AG08396 (cell line): ENCODE results near the gene GMPS.
A peak's percentile ranks its signal among the peaks of the same experiment; 100 is the strongest.
"Not testable (repeated sequence)": the region's sequence is repeated elsewhere in the genome, so short reads cannot be mapped to it uniquely, and the experiment has no call there.

ENCODE experiments used
- DNase-seq: peaks from one replicate; pipeline ENCODE4 v3.0.0; 2012; ENCODE audit warnings: low spot score, mixed read lengths

The GMPS gene

DNA sequence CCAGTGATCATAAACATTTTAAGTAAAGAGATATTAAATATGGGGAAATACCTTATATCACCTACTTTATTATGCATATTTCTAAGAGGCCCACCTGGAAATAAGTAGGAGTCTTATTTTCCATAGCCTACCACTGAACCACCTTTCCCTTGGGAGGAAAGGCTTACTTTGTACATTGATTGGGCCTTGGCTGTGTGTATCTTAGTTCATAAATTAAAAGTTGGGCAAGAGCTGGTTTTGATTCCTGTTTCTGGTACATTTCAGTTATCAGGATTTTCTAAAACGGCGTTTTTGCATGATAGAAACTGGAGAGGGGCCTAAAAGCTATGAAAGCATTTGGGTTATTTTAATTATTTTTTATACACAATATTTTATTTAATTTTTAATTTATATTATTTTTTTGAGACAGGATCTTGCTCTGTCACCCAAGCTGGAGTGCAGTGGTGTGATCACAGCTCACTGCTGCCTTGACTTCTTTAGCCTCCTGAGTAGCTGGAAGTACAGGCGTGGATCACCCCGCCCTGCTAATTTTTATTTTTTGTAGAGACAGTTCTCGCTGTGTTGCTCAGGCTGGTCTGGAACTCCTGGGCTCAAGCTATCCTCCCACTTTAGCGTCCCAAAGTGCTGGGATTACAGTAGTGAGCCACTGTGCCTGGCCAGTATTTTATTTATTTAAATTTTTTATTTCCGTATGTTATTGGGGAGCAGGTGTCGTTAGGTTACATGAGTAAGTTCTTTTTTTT is 2.6 kb downstream of the GMPS start:
- no peak for DNase-seq

DNA sequence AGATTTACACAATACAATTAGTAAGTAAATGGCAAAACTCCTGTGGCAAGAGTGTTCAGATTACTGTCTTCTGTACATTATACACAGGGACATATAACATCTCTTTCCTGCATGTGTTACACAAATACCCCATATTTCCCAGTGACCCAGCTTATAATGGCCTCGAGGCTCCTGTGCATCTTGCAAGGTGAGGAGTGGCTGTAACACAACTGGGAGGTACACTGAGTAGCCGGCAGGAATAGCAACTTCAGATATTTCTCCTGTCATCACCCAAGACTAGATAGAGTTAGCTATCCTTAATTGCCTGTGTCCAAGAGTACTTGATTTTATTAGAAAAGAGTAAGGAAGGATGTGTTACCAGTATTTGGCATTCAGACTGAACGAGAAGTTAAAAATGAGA is 5.6 kb downstream of the GMPS start:
- DNase-seq, result no peak

DNA sequence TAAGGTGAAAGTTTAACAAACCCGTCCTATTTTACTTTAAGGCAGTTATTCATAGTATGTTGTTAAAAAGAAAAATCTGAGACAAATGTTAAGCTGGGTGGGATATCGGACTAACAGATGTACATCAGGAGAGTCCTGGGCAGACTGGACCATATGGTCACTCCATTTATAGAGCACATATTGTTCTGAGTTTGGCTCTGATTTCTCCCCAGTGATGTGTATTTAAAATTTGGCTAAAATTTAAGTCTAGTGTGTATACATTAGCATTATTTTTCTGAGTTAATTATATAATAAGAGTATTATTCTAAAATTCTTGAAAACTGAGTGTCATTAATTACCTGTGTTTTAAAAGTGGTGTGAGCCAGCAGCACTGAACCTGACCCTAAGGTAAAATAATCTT is 6.1 kb downstream of the GMPS start:
- DNase-seq, result no peak

DNA sequence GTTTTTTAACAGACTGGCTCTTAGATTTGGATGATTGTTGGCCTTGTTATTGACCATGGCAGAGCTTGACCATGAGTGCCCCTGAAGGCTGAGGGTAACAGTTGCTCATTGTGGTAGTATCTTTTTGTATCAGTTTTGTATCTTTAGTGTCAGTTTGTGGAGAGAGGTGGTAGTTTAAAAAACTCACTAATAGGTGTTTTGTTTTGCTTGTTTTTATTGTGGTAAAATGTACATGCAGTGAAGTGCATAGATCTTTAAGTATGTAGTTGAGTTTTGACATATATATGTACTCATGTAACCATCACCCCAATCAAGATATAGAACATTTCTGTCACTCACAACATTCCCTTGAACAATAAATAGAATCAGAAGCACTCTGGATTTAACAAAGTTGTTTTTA is 9.8 kb downstream of the GMPS start:
- no peak for DNase-seq

DNA sequence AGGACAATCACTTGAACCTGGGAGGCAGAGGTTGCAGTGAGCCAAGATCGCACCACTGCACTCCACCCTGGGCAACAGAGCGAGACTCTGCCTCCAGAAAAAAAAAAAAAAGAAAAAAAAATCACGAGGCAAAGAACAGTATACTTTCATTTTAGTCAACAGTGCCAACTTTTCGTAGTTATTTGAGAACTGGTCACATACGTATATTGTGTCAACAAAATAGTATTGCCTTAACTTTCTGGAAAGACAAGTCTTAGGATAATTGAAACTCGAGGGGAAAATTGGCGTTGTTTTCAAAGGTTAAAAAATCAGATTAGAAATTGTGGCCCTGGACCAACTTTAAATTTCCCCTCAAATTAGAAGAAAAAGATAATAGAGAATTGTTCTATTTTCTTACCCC is 13.8 kb downstream of the GMPS start:
- no peak for DNase-seq

DNA sequence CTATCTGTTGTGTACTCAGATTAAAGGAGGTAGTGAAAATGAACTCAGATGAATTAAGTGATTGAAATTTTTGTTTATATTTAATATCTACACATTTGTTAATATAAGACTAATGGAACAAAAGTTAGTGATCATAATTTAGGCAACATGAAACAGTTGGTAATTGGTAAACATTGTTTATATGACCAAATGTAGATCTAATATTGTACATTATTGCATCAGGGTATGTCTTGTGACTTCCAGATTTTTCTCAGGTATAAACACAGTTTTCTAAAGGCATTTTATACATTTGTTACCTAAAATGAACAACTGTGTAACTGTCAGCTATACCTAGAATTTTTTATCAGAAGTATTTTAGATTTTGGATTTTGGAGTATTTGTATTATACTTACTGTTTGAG is 14.8 kb downstream of the GMPS start:
- no peak for DNase-seq

DNA sequence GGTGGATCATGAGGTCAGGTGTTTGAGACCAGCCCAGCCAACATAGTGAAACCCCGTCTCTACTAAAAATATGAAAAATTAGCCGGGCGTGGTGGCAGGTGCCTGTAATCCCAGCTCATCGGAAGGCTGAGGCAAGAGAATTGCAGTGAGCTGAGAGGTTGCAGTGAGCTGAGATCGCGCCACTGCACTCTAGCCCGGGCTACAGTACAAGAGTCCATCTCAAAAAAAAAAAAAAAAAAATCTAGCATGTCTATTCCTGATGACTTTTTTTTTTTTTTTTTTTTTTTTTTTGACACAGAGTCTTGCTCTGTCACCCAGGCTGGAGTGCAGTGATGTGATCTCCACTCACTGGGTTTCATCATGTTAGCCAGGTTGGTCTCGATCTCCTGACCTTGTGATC is 15.9 kb downstream of the GMPS start:
- DNase-seq, result not testable (repeated sequence)

DNA sequence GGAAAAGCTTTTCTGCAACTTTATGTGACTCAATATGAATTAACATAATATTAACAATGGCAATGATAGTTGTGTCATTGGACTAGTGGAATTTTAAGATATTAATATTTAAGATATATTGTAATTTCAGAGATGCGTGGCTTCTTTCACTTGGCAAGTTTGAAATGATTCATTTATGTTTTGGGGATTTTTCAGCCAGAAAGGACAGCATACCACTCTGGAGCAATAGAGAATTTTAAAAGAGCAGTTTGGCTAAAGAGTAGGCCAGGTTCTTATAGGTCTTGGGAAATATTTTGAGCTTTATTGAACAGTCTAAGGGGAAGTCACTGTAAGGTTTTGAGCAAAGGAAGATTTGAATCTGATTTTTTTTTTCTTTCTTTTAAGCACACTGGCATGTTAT is 16.5 kb downstream of the GMPS start:
- DNase-seq, result no peak

DNA sequence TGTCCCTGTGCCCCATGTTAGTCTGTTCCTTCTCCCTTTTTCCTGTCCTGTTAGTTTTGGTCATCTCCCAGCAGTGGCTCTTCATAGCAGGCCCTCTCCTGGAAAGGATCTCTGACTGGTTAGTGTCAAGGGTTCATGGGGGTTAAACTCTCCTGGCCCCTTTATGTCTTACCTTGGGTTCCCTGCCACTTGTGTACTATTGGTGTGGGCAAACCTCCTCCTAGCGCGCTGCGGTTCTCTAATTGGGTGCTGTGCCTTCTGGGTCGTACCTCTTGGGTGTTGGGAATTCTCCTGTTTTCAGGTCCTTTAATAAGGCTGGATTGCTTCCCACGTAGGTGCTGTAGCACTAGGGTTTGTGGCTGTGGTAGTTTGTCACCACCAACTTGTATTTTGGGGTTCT is 18.8 kb downstream of the GMPS start:
- no peak for DNase-seq

DNA sequence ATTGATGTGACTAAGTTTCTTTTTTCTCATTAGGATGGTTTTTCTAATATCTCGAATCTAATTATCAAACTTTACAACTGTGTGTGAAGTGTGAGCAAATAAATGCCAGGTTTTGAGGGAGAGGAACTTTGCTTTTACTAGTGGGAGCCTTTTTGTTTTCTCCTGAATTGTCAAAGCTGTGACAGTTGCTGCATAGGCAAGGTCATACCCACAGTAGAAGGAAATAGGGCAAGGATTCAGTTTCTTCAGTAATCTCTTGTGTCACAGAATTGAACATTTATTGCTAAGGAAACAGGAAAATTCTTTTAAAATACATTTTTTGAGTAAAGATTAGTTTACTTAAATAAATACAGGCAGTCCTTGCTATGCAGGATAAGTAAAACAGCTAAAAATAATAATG is 19.5 kb downstream of the GMPS start:
- no peak for DNase-seq

DNA sequence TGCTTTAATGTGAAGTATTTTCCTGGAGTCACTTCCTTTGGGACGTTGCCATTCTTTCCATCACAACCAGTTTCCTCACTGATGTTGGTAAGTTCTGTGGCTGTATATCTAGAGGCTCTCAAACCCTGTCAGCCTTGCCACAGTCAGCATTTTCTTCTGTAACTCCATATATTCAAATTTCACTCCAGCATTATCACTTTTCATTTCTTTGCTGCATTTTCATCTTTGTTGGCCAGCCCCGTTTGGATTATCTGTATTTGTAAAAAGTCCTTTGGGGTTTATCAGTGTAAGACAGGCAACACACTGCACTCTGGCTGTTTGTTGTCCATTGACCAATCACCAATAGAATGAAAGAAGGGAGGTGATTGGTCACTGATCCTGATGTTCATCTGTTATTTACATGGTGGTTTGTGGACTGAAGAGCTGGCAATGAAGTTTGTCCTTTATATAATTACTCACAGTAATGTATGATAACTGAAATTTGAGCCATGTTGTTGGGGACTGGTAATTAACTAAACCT is 20.3 kb downstream of the GMPS start:
- DNase-seq, result peak; percentile 55

DNA sequence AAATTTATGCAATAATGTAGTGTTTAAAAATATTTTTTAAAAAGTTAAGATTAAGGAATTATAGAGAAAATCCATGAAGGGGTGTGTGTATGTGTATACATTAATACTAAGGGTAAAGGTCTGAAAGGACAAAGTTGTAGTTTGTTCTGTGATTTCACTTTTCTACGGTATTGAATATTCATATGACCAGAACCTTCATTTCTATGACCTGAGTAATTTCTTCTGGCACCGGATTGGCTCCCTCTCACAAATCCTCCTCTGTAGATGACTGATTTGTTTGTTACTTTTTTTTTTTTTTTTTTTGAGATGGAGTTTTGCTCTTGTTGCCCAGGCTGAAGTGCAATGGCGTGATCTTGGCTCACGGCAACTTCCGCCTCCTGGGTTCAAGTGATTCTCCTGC is 20.9 kb downstream of the GMPS start:
- no peak for DNase-seq

DNA sequence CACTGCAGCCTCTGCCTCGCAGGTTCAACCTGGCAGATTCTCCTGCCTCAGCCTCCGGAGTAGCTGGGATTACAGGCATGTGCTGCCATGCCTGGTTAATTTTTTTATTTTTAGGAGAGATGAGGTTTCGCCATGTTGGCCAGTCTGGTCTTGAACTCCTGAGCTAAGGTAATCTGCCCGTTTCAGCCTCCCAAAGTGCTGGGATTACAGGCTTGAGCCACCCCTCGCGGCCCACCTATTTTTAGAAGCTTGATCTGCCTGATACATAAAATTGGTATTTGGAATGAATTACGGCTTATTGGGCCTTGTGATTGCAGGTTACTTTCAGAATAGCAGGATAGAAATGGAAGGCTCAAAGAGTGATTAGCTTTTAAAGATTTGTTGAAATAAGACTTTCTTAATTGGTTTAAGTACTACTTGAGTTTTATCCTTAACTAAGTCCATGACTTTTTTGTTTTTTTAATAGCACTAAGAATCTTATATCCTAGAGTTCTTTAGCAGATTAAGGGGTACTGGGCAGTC is 25.0 kb downstream of the GMPS start:
- no peak for DNase-seq

DNA sequence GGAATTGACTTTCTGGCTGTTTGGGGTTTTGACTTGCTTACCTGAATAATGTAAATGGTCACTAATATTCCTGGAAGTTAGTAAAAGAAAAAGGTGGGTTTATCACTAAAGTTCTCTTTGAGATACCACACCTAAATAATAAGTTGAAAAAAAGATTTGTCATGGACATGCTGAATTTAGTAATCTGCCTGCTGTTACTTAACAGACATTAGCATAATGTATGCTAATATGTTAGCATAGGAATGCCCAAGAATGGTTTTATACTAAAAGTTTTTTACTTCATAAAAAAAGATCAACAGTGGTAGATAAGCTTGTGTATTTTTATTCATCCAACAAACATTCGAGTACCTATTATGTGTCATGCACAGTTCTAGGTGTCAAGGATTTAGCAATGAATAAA is 36.5 kb downstream of the GMPS start:
- no peak for DNase-seq

DNA sequence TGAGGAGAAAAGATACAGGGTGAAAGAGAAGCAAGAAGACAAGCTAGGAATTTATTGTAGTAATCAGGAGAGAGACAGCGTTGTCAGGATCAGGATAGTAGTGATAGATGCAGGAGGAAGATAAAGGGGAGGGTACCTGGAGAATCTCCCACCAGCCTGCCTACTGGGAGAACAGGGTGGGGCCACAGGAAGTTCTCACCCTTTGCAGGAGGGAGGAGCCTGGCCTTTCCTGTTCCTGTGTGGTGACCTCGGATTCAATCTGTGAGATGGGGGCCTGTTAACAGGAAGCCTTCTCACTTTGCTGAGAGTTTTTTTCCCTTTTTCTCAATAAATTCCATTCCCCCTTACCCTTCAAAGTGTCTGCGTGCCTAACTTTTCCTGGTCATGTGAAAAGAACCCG is 37.6 kb downstream of the GMPS start:
- DNase-seq, result no peak

DNA sequence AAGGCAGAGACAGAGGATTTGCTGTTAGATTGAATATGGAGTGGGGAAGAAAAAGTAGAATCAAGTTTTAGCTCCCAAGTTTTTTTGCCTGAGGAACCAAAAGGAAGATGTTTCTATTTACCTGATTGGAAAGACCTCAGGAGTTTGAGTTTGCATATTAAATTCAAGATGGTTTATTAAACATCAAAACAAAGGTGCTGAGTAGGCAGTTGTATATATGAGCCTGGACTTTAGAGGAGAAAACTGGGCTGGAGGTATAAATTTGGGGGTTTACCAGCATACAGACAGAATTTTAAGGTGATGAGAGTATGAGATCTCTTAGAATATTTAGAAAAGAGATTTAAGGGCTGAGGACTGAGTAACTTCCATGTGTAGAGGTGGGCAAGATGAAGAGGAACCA is 38.2 kb downstream of the GMPS start:
- DNase-seq, result no peak

DNA sequence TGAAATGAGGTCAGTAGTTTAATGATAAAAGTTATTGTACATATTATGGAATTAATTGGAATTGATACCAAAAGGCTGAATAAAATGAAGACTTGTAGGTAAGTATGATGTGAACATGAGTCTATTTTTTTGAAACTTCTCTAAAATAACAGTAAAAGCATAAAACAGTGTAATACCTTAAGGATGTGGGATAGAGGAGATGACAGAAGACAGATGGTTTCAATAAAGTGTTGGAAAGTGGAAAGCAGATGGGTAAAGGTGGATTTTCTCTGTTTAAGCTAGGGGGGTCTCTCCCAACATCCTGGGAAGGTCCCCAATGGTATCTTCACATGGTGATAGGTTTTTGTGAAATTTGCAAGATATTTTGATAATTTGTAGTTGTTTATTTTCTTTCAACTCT is 41.6 kb downstream of the GMPS start:
- DNase-seq, result no peak

DNA sequence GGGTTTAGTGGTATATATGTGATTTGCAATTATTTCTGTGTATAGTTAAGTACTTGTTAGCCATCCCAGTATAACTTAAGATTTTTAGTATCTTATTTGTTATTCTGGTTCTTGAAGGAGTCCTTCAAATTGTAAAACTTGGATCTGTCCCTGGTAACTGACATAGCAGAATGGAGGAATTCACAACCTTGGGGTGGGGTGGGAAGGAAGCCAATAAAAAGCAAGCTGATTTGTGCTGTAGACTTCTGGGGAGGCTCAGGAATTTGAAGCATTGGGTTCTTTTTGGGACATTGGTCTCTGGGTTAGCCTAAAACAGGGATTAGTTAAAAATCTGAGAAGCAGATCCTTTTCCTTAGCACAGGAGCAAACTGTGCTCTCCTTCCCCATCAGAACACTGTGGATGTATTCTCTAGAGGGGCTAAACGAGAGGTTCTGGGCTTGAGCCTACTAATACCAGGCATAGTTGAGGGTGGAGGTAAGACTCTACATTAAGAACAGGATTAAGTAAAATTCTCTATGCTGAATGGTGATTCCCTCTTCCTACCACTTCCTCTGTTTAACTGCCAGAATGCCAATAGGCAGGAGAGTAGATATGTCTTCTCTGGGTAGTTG is 42.2 kb downstream of the GMPS start:
- DNase-seq, result peak; percentile 30

DNA sequence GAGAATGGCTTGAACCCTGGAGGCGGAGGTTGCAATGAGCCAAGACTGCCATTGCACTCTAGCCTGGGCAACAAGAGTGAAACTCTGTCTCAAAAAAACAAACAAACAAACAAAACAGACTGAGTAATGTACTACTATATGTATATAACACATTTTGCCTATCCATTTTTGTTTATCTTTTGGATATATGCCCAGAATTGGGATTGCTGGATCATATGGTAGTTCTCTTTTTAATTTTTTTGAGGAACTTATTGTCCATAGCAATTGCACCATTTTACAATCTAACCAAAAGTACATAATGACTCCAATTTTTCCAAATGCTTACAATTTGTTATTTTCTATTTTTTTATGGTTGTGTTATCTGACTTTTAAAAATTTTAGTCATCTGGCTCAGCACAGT is 47.3 kb downstream of the GMPS start:
- no peak for DNase-seq

DNA sequence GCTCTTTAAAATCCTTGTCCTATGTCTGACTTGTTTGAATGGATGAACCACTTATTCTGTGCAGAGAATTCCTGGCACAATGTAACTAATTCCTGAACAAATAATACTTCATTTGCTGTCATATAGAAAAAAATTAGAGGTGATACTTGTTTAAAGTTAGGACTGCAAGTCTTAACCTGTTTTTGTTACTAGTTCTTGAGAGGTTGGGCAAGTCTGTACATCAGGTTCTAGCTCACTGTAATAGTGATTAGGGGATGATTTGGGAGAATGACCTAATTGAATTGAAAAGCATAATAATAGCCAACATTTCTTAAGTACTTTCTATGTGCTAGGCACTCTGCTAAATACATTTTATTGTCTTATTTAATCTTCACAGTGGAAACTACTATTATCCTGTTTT is 49.3 kb downstream of the GMPS start:
- no peak for DNase-seq

DNA sequence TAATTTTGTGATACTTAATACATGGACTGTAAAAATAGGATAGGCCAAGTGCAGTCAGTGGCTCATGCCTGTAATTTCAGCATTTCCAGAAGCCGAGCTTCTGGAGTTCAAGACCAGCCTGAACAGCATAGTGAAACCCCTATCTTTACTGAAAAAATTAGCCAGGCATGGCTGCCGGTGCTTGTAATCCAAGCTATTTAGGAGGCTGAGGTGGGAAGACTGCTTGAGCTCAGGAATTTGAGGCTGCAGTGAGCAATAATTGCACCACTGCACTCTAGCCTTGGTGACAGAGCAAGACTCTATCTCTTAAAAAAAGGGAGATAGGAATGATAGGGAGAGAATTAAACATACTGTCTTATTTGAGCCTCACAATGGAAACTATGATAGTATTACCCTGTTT is 51.0 kb downstream of the GMPS start:
- no peak for DNase-seq

DNA sequence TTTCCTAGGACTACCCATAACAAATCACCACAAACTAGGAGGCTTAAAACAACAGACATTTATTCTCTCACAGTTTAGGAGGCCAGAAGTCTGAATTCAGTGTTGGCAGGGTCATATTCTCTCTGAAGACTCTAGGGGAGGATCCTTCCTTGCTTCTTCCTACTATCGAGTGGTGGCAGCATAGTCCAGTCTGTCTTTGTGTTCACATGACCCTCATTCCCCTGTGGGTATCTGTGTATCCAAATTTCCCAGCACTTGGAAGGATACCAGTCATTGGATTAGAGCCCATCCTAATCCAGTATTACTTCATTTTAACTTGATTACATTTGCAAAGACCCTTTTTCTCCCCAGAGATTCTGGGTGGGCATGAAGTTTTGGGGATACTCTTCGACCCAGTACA is 63.8 kb downstream of the GMPS start:
- no peak for DNase-seq

DNA sequence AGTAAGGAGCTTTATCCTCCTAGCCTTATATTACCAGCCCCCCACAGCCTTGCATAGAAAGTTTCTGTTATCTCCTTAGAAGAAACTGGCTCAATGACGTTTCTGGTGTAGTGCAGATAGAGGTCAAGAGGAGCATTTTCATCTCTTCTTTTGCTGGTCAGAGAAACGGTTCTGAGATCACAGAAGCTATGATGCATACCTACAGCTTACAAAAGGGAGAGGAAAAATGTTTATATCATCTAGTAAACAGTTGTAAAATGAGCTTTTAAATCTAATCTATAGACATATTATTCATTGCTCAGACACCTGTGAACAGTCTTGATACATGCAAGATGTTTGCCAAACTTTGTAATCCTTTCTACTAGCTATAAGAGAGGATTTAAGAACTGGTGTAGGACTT is 68.0 kb downstream of the GMPS start:
- DNase-seq, result no peak

DNA sequence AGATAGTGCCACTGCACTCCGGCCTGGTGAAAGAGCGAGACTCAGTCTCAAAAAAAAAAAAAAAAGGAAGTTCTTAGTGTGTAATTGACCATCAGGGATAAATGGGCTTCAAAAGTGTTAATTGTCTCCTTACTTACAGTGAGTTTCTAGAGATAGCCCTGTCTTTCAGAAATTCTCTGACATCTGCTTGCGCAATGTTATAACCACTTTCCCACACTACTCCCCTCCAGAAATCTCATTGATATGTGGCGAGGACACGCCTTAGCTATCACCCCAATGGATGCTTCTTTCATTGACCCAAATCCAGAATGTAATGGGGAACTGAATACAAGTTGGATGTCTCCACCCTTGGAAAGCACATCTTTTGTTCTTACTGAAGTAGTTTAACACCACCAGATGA is 70.9 kb downstream of the GMPS start:
- no peak for DNase-seq
